Measurements from ENCODE around the gene SMYD3. TPM values are rescaled to one million over a fixed set of nuclear protein-coding genes. Genes with fewer than 3 reads are reported as not detected.

SMYD3 gene
- total RNA-seq, 6 experiments from 2014 or later = 6.3 to 10.0 (median 6.6) TPM

DNA sequence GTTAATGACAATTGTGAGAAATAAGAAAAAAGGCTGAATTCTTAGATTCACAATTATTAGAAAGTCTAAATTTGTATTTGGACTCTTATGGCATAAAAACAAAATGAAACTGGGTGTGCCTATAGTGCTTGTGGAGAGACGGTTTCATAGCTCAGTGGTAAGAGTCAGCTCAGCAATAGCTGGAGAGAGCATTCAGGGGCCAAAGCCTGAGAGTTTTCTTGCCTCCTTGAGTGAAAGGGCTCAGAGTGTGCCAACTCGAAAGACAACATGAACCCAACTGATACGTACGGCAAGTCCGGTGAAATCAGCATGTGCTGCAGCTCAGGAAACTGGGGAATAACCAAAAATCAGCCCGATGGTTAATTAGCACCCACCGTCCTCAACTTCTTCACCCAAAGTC lies 577.9 kb downstream of the SMYD3 start:
- no peaks in the 10 kb centered on the region for H3K27me3 ChIP-seq
- ATAC-seq (no peak), DNase-seq (no peak)
- TF ChIP-seq CTCF (IDR thresholded peaks at IDR 0.05) (no peak), POLR2A (IDR thresholded peaks at IDR 0.05) (no peak)
- H3K36me3 ChIP-seq = no peaks in the 10 kb centered on the region
- intact Hi-C loops (cut with DNase I) = no loop called here
- no peaks in the 10 kb centered on the region for H3K9me3 ChIP-seq
- H3K4me3 ChIP-seq = no peak overlapping the region
- 98% methylated on average over 7 of the region's 7 CpGs for WGBS (ENCODE audit: insufficient coverage, low coverage, low lambda C conversion rate, missing lambda C conversion rate)
- H3K4me1 ChIP-seq = no peaks in the 10 kb centered on the region
- no peak overlapping the region for H3K27ac ChIP-seq

DNA sequence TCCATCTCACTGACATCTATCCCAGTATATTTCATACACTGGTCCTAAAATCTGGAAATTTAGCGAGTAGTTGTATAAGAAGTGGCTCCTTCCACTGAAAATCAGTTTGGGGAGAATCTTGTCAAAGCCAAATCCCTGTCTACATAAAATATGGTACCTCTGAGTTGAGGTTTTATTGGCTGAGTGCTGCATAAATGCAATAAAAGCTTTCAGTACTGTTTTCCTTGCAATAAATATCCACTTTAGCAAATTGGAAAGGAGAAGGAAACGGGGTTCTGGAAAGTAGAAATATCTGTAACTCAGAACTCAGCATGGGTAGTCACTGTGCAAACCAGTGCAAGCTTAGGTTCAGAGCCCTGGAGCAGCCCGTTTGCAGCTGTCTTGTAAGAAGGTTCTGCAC lies 580.2 kb downstream of the SMYD3 start:
- no peaks in the 10 kb centered on the region for H3K36me3 ChIP-seq
- intact Hi-C loops (cut with DNase I) = no loop called here
- no peak overlapping the region for H3K4me3 ChIP-seq
- WGBS (ENCODE audit: insufficient coverage, low coverage, low lambda C conversion rate, missing lambda C conversion rate) = 85% methylated on average over 2 of the region's 3 CpGs
- H3K27me3 ChIP-seq = no peaks in the 10 kb centered on the region
- no peak overlapping the region for H3K27ac ChIP-seq
- DNase-seq = no peak
- no peaks in the 10 kb centered on the region for H3K4me1 ChIP-seq
- H3K9me3 ChIP-seq = no peaks in the 10 kb centered on the region
- no peak for ATAC-seq
- no peak for TF ChIP-seq CTCF (IDR thresholded peaks at IDR 0.05)

- no peaks in the 10 kb centered on the region for H3K36me3 ChIP-seq
- no peak overlapping the region for H3K4me3 ChIP-seq
- H3K27ac ChIP-seq = no peak overlapping the region
- no peak for TF ChIP-seq CTCF (IDR thresholded peaks at IDR 0.05)
- no peak for TF ChIP-seq POLR2A (IDR thresholded peaks at IDR 0.05)
- intact Hi-C loops (cut with DNase I) = no loop called here
- no peaks in the 10 kb centered on the region for H3K4me1 ChIP-seq
- H3K9me3 ChIP-seq = no peaks in the 10 kb centered on the region
- 48% methylated on average over 7 of the region's 7 CpGs for WGBS (ENCODE audit: insufficient coverage, low coverage, low lambda C conversion rate, missing lambda C conversion rate)
- no peaks in the 10 kb centered on the region for H3K27me3 ChIP-seq
- ATAC-seq (no peak), DNase-seq (no peak)
Measured at GRCh38 chr1:245923215-245923614, 583.9 kb downstream of the SMYD3 start.

GRCh38 chr1:245921417-245921816 lies 585.7 kb downstream of the SMYD3 start:
- intact Hi-C loops (cut with DNase I) = no loop called here
- WGBS (ENCODE audit: insufficient coverage, low coverage, low lambda C conversion rate, missing lambda C conversion rate) = 63% methylated on average over 2 of the region's 2 CpGs
- TF ChIP-seq POLR2A (IDR thresholded peaks at IDR 0.05) (no peak), CTCF (IDR thresholded peaks at IDR 0.05) (no peak)

GRCh38 chr1:245917403-245917802 lies 589.7 kb downstream of the SMYD3 start:
- Histone ChIP-seq H3K36me3 (no peaks in the 10 kb centered on the region), H3K9me3 (no peaks in the 10 kb centered on the region), H3K4me3 (no peak overlapping the region), H3K27ac (no peak overlapping the region), H3K4me1 (no peaks in the 10 kb centered on the region), H3K27me3 (no peaks in the 10 kb centered on the region)
- ATAC-seq = no peak
- WGBS (ENCODE audit: insufficient coverage, low coverage, low lambda C conversion rate, missing lambda C conversion rate) = 74% methylated on average over 6 of the region's 6 CpGs
- DNase-seq = no peak
- intact Hi-C loops (cut with DNase I) = no loop called here
- no peak for TF ChIP-seq POLR2A (IDR thresholded peaks at IDR 0.05)
- TF ChIP-seq CTCF (IDR thresholded peaks at IDR 0.05) = no peak

More at GRCh38 chr1:245921417-245921816, 585.7 kb downstream of the SMYD3 start:
- H3K36me3 ChIP-seq = no peaks in the 10 kb centered on the region
- no peaks in the 10 kb centered on the region for H3K9me3 ChIP-seq
- no peak overlapping the region for H3K4me3 ChIP-seq
- H3K27me3 ChIP-seq = no peaks in the 10 kb centered on the region
- H3K27ac ChIP-seq = no peak overlapping the region
- H3K4me1 ChIP-seq = no peaks in the 10 kb centered on the region
- no peak for ATAC-seq
- DNase-seq = no peak
